Thoracic aorta (tissue), 2 donors: ENCODE results near the gene TTLL4. TPM values are rescaled to one million over a fixed set of nuclear protein-coding genes. Genes with fewer than 3 reads are reported as not detected.

Experiments
- ATAC-seq: fragments of 150-250 bp; one replicate; pipeline ENCODE4 v1.8.0; 2017; ENCODE audit warnings: low read depth; ENCODE audit not compliant: insufficient number of reproducible peaks, low FRiP score
- DNase-seq: peaks from one replicate; pipeline ENCODE4 v3.0.0-alpha.2; 2020; ENCODE audit warnings: low spot score
- H3K27ac ChIP-seq, 2 donors: fragments of 200-600 bp; sonication (generic); 1 replicate in 1 of 2; 2 replicates in 1 of 2; pipeline ENCODE4 v1.5.1; 2016; ENCODE audit warnings: mild to moderate bottlenecking in 2 of 2, moderate library complexity in 2 of 2
- H3K27me3 ChIP-seq: fragments of 200-600 bp; sonication (generic); replicated peaks from 2 replicates; pipeline ENCODE4 v1.6.0; 2016; ENCODE audit warnings: mild to moderate bottlenecking; ENCODE audit not compliant: insufficient read depth
- H3K36me3 ChIP-seq: fragments of 200-600 bp; sonication (generic); one replicate; pipeline ENCODE4 v1.5.1; 2016
- H3K4me1 ChIP-seq, 2 donors: fragments of 200-600 bp; sonication (generic); 1 replicate in 1 of 2; 2 replicates in 1 of 2; pipeline versions ENCODE4 v1.5.1 to v1.6.0; 2016; ENCODE audit warnings: low read depth in 2 of 2, mild to moderate bottlenecking in 1 of 2; ENCODE audit not compliant: control insufficient read depth in 1 of 2
- H3K4me3 ChIP-seq: fragments of 200-600 bp; sonication (generic); 2 replicates; pipeline ENCODE4 v1.5.1; 2016; ENCODE audit warnings: mild to moderate bottlenecking
- H3K9me3 ChIP-seq: fragments of 200-600 bp; sonication (generic); 2 replicates; pipeline ENCODE4 v1.5.1; 2016
- CTCF ChIP-seq: fragments of 200-600 bp; sonication (generic); IDR thresholded peaks from one replicate; pipeline ENCODE4 v1.5.1; 2019; ENCODE audit warnings: antibody characterized with exemption
- total RNA-seq, 2 donors: library from RNA; depleted of rRNA; stranded (reverse); fragments of >200 nt; gene quantifications; one replicate each; pipeline versions ENCODE4 v1.1.0 to v1.2.3, GENCODE V29; 2016

TTLL4 gene
- total RNA-seq, 2 donors from 2014 or later, result 10.8 to 24.1 TPM

GRCh38 chr2:218786133-218786532, 75.5 kb downstream of the TTLL4 start:
- H3K4me3 ChIP-seq, result no peak overlapping the region
- H3K36me3 ChIP-seq, result no peaks in the 10 kb centered on the region
- no peak overlapping the region for H3K27ac ChIP-seq
- no peaks in the 10 kb centered on the region for H3K27me3 ChIP-seq
- DNase-seq (no peak), ATAC-seq (no peak)
- no peak for TF ChIP-seq CTCF
- peaks cover 5 to 35% of the 10 kb centered on the region in 2 donors for H3K4me1 ChIP-seq
- no peaks in the 10 kb centered on the region for H3K9me3 ChIP-seq

- no peaks in the 10 kb centered on the region for H3K27me3 ChIP-seq
- no peak overlapping the region for H3K4me3 ChIP-seq
- H3K4me1 ChIP-seq, result peaks cover 3 to 26% of the 10 kb centered on the region in 2 donors
- ATAC-seq (no peak), DNase-seq (no peak)
- TF ChIP-seq CTCF, result no peak
- no peaks in the 10 kb centered on the region for H3K9me3 ChIP-seq
- H3K36me3 ChIP-seq, result no peaks in the 10 kb centered on the region
- H3K27ac ChIP-seq, result no peak overlapping the region
Measured at GRCh38 chr2:218788529-218789255, 78.1 kb downstream of the TTLL4 start.

- no peak overlapping the region for H3K4me3 ChIP-seq
- DNase-seq (no peak), ATAC-seq (no peak)
- peaks cover 3 to 12% of the 10 kb centered on the region in 2 donors for H3K4me1 ChIP-seq
- TF ChIP-seq CTCF, result no peak
- H3K27ac ChIP-seq, result no peak overlapping the region
- H3K27me3 ChIP-seq, result no peaks in the 10 kb centered on the region
- H3K9me3 ChIP-seq, result no peaks in the 10 kb centered on the region
- no peaks in the 10 kb centered on the region for H3K36me3 ChIP-seq
Measured at GRCh38 chr2:218792433-218792832, 81.8 kb downstream of the TTLL4 start.

GRCh38 chr2:218796691-218797090, 86.1 kb downstream of the TTLL4 start:
- no peak for TF ChIP-seq CTCF
- no peaks in the 10 kb centered on the region for H3K9me3 ChIP-seq
- no peaks in the 10 kb centered on the region for H3K36me3 ChIP-seq
- no peak for ATAC-seq
- H3K27me3 ChIP-seq, result no peaks in the 10 kb centered on the region
- H3K4me3 ChIP-seq, result no peak overlapping the region
- peaks cover 0 to 2% of the 10 kb centered on the region in 2 donors for H3K4me1 ChIP-seq
- no peak for DNase-seq
- no peak overlapping the region for H3K27ac ChIP-seq

- no peak overlapping the region for H3K4me3 ChIP-seq
- no peaks in the 10 kb centered on the region for H3K27me3 ChIP-seq
- no peaks in the 10 kb centered on the region for H3K36me3 ChIP-seq
- no peak for TF ChIP-seq CTCF
- no peak for ATAC-seq
- DNase-seq, result no peak
- H3K4me1 ChIP-seq, result peaks cover 6 to 14% of the 10 kb centered on the region in 2 donors
- H3K27ac ChIP-seq, result no peak overlapping the region
- no peaks in the 10 kb centered on the region for H3K9me3 ChIP-seq
Measured at GRCh38 chr2:218798767-218799504, 88.3 kb downstream of the TTLL4 start.
